HEK293 (cell line): Measurements from ENCODE around the gene GPX3.

Experiments used
- MYNN ChIP-seq: fragments of 450-650 bp; formaldehyde crosslinking; IDR thresholded peaks from 2 replicates; pipeline ENCODE4 v1.5.1; 2016; ENCODE audit warnings: missing biosample characterization, missing genetic modification characterization, borderline replicate concordance
- REST ChIP-seq: fragments of 450-650 bp; formaldehyde crosslinking; IDR thresholded peaks from 2 replicates; pipeline ENCODE4 v1.5.1; 2016; ENCODE audit warnings: missing biosample characterization, missing genetic modification characterization
- SETDB1 ChIP-seq: IDR thresholded peaks from one replicate; pipeline ENCODE4 v1.6.1; 2017; ENCODE audit warnings: mild to moderate bottlenecking, low read length, moderate library complexity, mixed read lengths; ENCODE audit not compliant: insufficient read length
- SP3 ChIP-seq: fragments of 450-650 bp; formaldehyde crosslinking; IDR thresholded peaks from 2 replicates; pipeline ENCODE4 v1.5.1; 2016; ENCODE audit warnings: missing biosample characterization, missing genetic modification characterization
- ZBTB11 ChIP-seq: fragments of 450-650 bp; formaldehyde crosslinking; conservative IDR thresholded peaks from 2 replicates; pipeline ENCODE4 v1.5.1; 2016; ENCODE audit warnings: low read depth, missing biosample characterization, missing genetic modification characterization
- ZNF121 ChIP-seq: fragments of 450-650 bp; formaldehyde crosslinking; IDR thresholded peaks from 2 replicates; pipeline ENCODE4 v1.5.1; 2016; ENCODE audit warnings: missing biosample characterization, missing genetic modification characterization
- ZNF169 ChIP-seq: fragments of 450-650 bp; formaldehyde crosslinking; IDR thresholded peaks from 2 replicates; pipeline ENCODE4 v1.5.1; 2016; ENCODE audit warnings: missing biosample characterization, missing genetic modification characterization
- ZNF211 ChIP-seq: fragments of 450-650 bp; formaldehyde crosslinking; IDR thresholded peaks from 2 replicates; pipeline ENCODE4 v1.5.1; 2016; ENCODE audit warnings: low read depth, missing biosample characterization, missing genetic modification characterization
- ZNF416 ChIP-seq: fragments of 450-650 bp; formaldehyde crosslinking; IDR thresholded peaks from 2 replicates; pipeline ENCODE4 v1.5.1; 2016; ENCODE audit warnings: missing biosample characterization, missing genetic modification characterization
- ZNF423 ChIP-seq: fragments of 450-650 bp; formaldehyde crosslinking; IDR thresholded peaks from 2 replicates; pipeline ENCODE4 v1.5.1; 2016; ENCODE audit warnings: missing biosample characterization, missing genetic modification characterization
- ZNF785 ChIP-seq: fragments of 450-650 bp; formaldehyde crosslinking; IDR thresholded peaks from 2 replicates; pipeline ENCODE4 v1.5.1; 2016; ENCODE audit warnings: missing biosample characterization, missing genetic modification characterization
- TF ChIP-seq, protein P1 (sequence below): fragments of 450-650 bp; formaldehyde crosslinking; IDR thresholded peaks from 2 replicates; pipeline ENCODE4 v1.5.1; 2016; ENCODE audit warnings: missing biosample characterization, missing genetic modification characterization
- TF ChIP-seq, protein P2 (sequence below): fragments of 450-650 bp; formaldehyde crosslinking; IDR thresholded peaks from 2 replicates; pipeline ENCODE4 v1.5.1; 2016; ENCODE audit warnings: missing biosample characterization, missing genetic modification characterization, borderline replicate concordance

DNA sequence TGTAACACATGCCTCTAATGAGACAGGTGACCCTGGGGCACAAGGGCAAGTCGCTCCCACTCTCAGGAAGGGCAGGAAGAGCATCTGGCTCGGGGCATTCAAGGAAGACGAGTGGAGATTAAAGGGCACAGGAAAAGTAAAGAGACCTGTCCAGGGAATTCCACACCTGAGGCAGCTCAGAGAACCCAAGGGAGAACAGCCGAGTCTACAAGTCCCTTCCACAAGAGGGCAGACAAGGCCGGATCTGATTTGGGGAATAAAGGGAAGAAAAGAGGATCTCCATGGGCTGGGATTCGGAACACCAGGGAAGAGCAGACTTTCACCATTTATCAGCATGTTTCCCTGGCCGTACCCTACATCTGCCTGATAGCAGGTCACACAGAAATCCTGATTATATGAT lies 28.1 kb downstream of the GPX3 start:
- TF ChIP-seq REST (tag by site-specific recombination): no peak
- TF ChIP-seq ZNF211 (tag by site-specific recombination): no peak
- TF ChIP-seq, protein P1, sequence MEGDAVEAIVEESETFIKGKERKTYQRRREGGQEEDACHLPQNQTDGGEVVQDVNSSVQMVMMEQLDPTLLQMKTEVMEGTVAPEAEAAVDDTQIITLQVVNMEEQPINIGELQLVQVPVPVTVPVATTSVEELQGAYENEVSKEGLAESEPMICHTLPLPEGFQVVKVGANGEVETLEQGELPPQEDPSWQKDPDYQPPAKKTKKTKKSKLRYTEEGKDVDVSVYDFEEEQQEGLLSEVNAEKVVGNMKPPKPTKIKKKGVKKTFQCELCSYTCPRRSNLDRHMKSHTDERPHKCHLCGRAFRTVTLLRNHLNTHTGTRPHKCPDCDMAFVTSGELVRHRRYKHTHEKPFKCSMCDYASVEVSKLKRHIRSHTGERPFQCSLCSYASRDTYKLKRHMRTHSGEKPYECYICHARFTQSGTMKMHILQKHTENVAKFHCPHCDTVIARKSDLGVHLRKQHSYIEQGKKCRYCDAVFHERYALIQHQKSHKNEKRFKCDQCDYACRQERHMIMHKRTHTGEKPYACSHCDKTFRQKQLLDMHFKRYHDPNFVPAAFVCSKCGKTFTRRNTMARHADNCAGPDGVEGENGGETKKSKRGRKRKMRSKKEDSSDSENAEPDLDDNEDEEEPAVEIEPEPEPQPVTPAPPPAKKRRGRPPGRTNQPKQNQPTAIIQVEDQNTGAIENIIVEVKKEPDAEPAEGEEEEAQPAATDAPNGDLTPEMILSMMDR: 0 out of 2 replicates have a peak, but pooled peaks have one; percentile 13
- no peak for TF ChIP-seq SP3 (tag by site-specific recombination)
- no peak for TF ChIP-seq ZBTB11 (tag by site-specific recombination)
- no peak for TF ChIP-seq MYNN (tag by site-specific recombination)
- no peak for TF ChIP-seq ZNF423 (tag by site-specific recombination)
- TF ChIP-seq, protein P2, sequence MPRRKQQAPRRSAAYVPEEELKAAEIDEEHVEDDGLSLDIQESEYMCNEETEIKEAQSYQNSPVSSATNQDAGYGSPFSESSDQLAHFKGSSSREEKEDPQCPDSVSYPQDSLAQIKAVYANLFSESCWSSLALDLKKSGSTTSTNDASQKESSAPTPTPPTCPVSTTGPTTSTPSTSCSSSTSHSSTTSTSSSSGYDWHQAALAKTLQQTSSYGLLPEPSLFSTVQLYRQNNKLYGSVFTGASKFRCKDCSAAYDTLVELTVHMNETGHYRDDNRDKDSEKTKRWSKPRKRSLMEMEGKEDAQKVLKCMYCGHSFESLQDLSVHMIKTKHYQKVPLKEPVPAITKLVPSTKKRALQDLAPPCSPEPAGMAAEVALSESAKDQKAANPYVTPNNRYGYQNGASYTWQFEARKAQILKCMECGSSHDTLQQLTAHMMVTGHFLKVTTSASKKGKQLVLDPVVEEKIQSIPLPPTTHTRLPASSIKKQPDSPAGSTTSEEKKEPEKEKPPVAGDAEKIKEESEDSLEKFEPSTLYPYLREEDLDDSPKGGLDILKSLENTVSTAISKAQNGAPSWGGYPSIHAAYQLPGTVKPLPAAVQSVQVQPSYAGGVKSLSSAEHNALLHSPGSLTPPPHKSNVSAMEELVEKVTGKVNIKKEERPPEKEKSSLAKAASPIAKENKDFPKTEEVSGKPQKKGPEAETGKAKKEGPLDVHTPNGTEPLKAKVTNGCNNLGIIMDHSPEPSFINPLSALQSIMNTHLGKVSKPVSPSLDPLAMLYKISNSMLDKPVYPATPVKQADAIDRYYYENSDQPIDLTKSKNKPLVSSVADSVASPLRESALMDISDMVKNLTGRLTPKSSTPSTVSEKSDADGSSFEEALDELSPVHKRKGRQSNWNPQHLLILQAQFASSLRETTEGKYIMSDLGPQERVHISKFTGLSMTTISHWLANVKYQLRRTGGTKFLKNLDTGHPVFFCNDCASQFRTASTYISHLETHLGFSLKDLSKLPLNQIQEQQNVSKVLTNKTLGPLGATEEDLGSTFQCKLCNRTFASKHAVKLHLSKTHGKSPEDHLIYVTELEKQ (tag by site-specific recombination): no peak
- no peak for TF ChIP-seq SETDB1
- no peak for TF ChIP-seq ZNF785 (tag by site-specific recombination)
- TF ChIP-seq ZNF121 (tag by site-specific recombination): no peak
- TF ChIP-seq ZNF416 (tag by site-specific recombination): no peak
- TF ChIP-seq ZNF169 (tag by site-specific recombination): no peak
